ENCODE measurements around the gene HPSE. TPM values are rescaled to one million over a fixed set of nuclear protein-coding genes. Genes with fewer than 3 reads are reported as not detected.

HPSE gene
- total and polyA plus RNA-seq, 4 donors, result 1.9 to 8.3 (median 5.5) TPM

GRCh38 chr4:83378419-83378818 lies 43.8 kb upstream of the HPSE start:
- Histone ChIP-seq H3K9ac (ENCODE audit: insufficient read depth in 1 of 2, low read length in 2 of 2) (no peak overlapping the region), H3K9me3 (ENCODE audit: control insufficient read depth in 4 of 4, insufficient read depth in 3 of 4, low read length in 3 of 4) (peaks cover 0 to 9% (median 5%) of the 10 kb centered on the region in 4 donors), H3K27ac (ENCODE audit: low read depth in 1 of 2, low read length in 1 of 2) (no peak overlapping the region), H3K27me3 (ENCODE audit: control insufficient read depth in 3 of 3, insufficient read depth in 3 of 3, low read length in 2 of 3) (no peaks in the 10 kb centered on the region), H3K4me3 (no peak overlapping the region), H3K4me1 (ENCODE audit: control insufficient read depth in 5 of 5, insufficient read depth in 5 of 5, low read length in 5 of 5) (no peaks in the 10 kb centered on the region), H3K36me3 (ENCODE audit: control insufficient read depth in 4 of 4, insufficient read depth in 4 of 4, low read length in 4 of 4) (no peaks in the 10 kb centered on the region)
- DNase-seq (peak in 1 of 3 donors; percentile 18), ATAC-seq (ENCODE audit: insufficient read depth, low FRiP score) (no peak)
- TF ChIP-seq CTCF (IDR thresholded peaks at IDR 0.05; ENCODE audit: control extremely low read depth, extremely low read depth), result no peak
- whole genome bisulfite sequencing, 2 donors, result 87 to 92% methylated on average over 5 of the region's 5 CpGs

- ATAC-seq (ENCODE audit: insufficient read depth, low FRiP score), result no peak
Observed at GRCh38 chr4:83372931-83373330, 38.3 kb upstream of the HPSE start.

GRCh38 chr4:83371936-83372335 lies 37.3 kb upstream of the HPSE start:
- no peaks in the 10 kb centered on the region for H3K36me3 ChIP-seq (ENCODE audit: control insufficient read depth in 4 of 4, insufficient read depth in 4 of 4, low read length in 4 of 4)
- DNase-seq (no peak), ATAC-seq (ENCODE audit: insufficient read depth, low FRiP score) (no peak)
- no peaks in the 10 kb centered on the region for H3K27me3 ChIP-seq (ENCODE audit: control insufficient read depth in 3 of 3, insufficient read depth in 3 of 3, low read length in 2 of 3)
- no peaks in the 10 kb centered on the region for H3K4me1 ChIP-seq (ENCODE audit: control insufficient read depth in 5 of 5, insufficient read depth in 5 of 5, low read length in 5 of 5)
- H3K9me3 ChIP-seq (ENCODE audit: control insufficient read depth in 4 of 4, insufficient read depth in 3 of 4, low read length in 3 of 4), result no peaks in the 10 kb centered on the region
- no peak overlapping the region for H3K9ac ChIP-seq (ENCODE audit: insufficient read depth in 1 of 2, low read length in 2 of 2)
- no peak overlapping the region for H3K4me3 ChIP-seq
- no peak overlapping the region for H3K27ac ChIP-seq (ENCODE audit: low read depth in 1 of 2, low read length in 1 of 2)
- TF ChIP-seq CTCF (IDR thresholded peaks at IDR 0.05; ENCODE audit: control extremely low read depth, extremely low read depth), result no peak
- WGBS, 2 donors, result 80 to 85% methylated on average over 1 of the region's 1 CpG

More at GRCh38 chr4:83372931-83373330, 38.3 kb upstream of the HPSE start:
- Histone ChIP-seq H3K9me3 (ENCODE audit: control insufficient read depth in 4 of 4, insufficient read depth in 3 of 4, low read length in 3 of 4) (peaks cover 0 to 2% (median under 1%) of the 10 kb centered on the region in 4 donors), H3K9ac (ENCODE audit: insufficient read depth in 1 of 2, low read length in 2 of 2) (no peak overlapping the region), H3K4me3 (no peak overlapping the region), H3K27me3 (ENCODE audit: control insufficient read depth in 3 of 3, insufficient read depth in 3 of 3, low read length in 2 of 3) (no peaks in the 10 kb centered on the region), H3K27ac (ENCODE audit: low read depth in 1 of 2, low read length in 1 of 2) (no peak overlapping the region), H3K36me3 (ENCODE audit: control insufficient read depth in 4 of 4, insufficient read depth in 4 of 4, low read length in 4 of 4) (no peaks in the 10 kb centered on the region), H3K4me1 (ENCODE audit: control insufficient read depth in 5 of 5, insufficient read depth in 5 of 5, low read length in 5 of 5) (no peaks in the 10 kb centered on the region)
- no peak for DNase-seq
- 73 to 93% methylated on average over 1 of the region's 1 CpG for WGBS, 2 donors
- TF ChIP-seq CTCF (IDR thresholded peaks at IDR 0.05; ENCODE audit: control extremely low read depth, extremely low read depth), result no peak

GRCh38 chr4:83371235-83371634 lies 36.6 kb upstream of the HPSE start:
- no peak for DNase-seq
- Histone ChIP-seq H3K9me3 (ENCODE audit: control insufficient read depth in 4 of 4, insufficient read depth in 3 of 4, low read length in 3 of 4) (peaks cover 0 to 1% (median 0%) of the 10 kb centered on the region in 4 donors), H3K27me3 (ENCODE audit: control insufficient read depth in 3 of 3, insufficient read depth in 3 of 3, low read length in 2 of 3) (no peaks in the 10 kb centered on the region), H3K36me3 (ENCODE audit: control insufficient read depth in 4 of 4, insufficient read depth in 4 of 4, low read length in 4 of 4) (no peaks in the 10 kb centered on the region), H3K4me3 (no peak overlapping the region), H3K27ac (ENCODE audit: low read depth in 1 of 2, low read length in 1 of 2) (no peak overlapping the region), H3K4me1 (ENCODE audit: control insufficient read depth in 5 of 5, insufficient read depth in 5 of 5, low read length in 5 of 5) (no peaks in the 10 kb centered on the region), H3K9ac (ENCODE audit: insufficient read depth in 1 of 2, low read length in 2 of 2) (no peak overlapping the region)
- 93 to 95% methylated on average over 5 of the region's 5 CpGs for WGBS, 2 donors
- no peak for ATAC-seq (ENCODE audit: insufficient read depth, low FRiP score)
- TF ChIP-seq CTCF (IDR thresholded peaks at IDR 0.05; ENCODE audit: control extremely low read depth, extremely low read depth), result no peak

All from lung (tissue), 12 donors.